A673 (cell line): ENCODE measurements around the gene GRIA1.

Source experiments
- CTCF ChIP-seq: fragments of 300-800, 200-600 bp; sonication (generic); conservative IDR thresholded peaks from 2 replicates; pipeline ENCODE4 v1.5.1; 2017; ENCODE audit warnings: low read depth, mild to moderate bottlenecking, antibody characterized with exemption, low read length, moderate library complexity, mixed read lengths
- EZH2 ChIP-seq: fragments of 200-600 bp; sonication (generic); IDR thresholded peaks from 2 replicates; pipeline ENCODE4 v1.6.1; 2017; ENCODE audit warnings: borderline replicate concordance, low read depth, mild to moderate bottlenecking, mixed read lengths, antibody characterized with exemption, low read length; ENCODE audit not compliant: poor library complexity, severe bottlenecking

GRCh38 chr5:153601377-153601776 lies 110.9 kb downstream of the GRIA1 start:
- TF ChIP-seq CTCF (no peak), EZH2 (no peak)
